ENCODE measurements around the gene TCAP. TPM values are rescaled to one million over a fixed set of nuclear protein-coding genes. Genes with fewer than 3 reads are reported as not detected.

The TCAP gene
- polyA plus RNA-seq, 1 of the 3 experiments (the other 2 are of a cell fraction): 0.43 TPM

DNA sequence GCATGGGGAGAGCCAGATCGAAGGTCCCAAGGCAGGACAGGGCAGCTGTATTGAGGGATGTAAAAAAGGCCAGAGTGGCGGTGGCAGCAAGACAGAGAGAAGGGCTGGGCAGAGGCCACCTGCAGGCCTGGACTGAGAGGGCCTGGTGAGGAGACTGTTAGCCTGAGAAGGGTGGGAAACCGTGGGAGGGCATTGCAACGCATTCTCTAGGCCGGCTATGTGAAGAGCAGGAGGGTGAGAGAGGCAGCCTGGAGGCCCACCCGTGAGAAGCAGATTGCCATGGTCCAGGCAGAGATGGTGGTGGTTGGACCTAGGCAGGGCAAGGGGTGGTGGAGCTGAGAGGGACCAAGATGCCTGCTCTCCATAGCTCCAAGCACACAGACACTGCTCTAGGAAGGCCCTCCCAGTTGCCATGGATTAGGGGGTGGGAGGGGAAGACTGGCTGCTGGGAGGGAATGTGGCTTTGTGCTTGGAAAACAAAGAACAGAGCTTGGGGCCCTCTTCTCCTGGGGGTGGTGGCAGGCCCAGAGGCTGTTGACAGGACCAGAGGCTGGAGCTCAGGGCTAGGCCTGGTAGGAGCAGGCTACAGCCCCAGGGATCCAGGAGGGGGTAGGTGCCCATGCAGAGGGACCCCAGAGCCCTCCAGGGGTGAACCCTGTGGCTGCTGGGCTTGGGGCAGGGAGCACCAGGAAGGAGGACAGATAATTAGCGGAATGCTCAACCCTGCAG, 12.4 kb upstream of the TCAP start:
- H3K9ac ChIP-seq: no peak overlapping the region
- no peak overlapping the region for H2AFZ ChIP-seq (ENCODE audit: low read depth)
- no peaks in the 10 kb centered on the region for H3K9me2 ChIP-seq
- H3K27ac ChIP-seq (ENCODE audit: low read depth in 2 of 2, low read length in 1 of 2): no peak overlapping the region; a peak in 1 of 4 replicates
- peaks cover 7% of the 10 kb centered on the region; the same call in 1 of the 2 replicates for H4K20me1 ChIP-seq (ENCODE audit: insufficient read depth)
- TF ChIP-seq FOXJ3 (CRISPR knock-in tag; IDR thresholded peaks at IDR 0.05): no peak
- TF ChIP-seq TCF12 (IDR thresholded peaks at IDR 0.05): no peak
- TF ChIP-seq, protein P1, sequence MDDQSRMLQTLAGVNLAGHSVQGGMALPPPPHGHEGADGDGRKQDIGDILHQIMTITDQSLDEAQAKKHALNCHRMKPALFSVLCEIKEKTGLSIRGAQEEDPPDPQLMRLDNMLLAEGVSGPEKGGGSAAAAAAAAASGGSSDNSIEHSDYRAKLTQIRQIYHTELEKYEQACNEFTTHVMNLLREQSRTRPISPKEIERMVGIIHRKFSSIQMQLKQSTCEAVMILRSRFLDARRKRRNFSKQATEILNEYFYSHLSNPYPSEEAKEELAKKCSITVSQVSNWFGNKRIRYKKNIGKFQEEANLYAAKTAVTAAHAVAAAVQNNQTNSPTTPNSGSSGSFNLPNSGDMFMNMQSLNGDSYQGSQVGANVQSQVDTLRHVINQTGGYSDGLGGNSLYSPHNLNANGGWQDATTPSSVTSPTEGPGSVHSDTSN (IDR thresholded peaks at IDR 0.05): no peak
- TF ChIP-seq IRF3 (IDR thresholded peaks at IDR 0.05; ENCODE audit: low read depth, low read length): no peak
- TF ChIP-seq GABPA (IDR thresholded peaks at IDR 0.05; ENCODE audit: low read depth): no peak
- DNase-seq: no peak
- POLR2A ChIA-PET: interaction anchor here (0.7 kb wide), 1 partner anchor 14 kb away, joined by 3 read pairs; no protein-coding TSS in a partner anchor
- H3K27me3 ChIP-seq (ENCODE audit: insufficient read depth): no peaks in the 10 kb centered on the region
- H3F3A ChIP-seq (replicated peaks; ENCODE audit: insufficient read depth): no peaks in the 10 kb centered on the region
- CTCF ChIA-PET: interaction anchor here (1.0 to 7.6 kb wide), 8 partner anchors 12 to 112 kb away, joined by 3 to 149 read pairs (median 9); partner anchors contain the start of genes PNMT, PPP1R1B, STARD3 and TCAP
- no peak overlapping the region for H3K4me3 ChIP-seq (ENCODE audit: low read depth in 2 of 2, low read length in 1 of 2)
- peaks cover 0 to 5% of the 10 kb centered on the region in 2 experiments for H3K36me3 ChIP-seq (replicated peaks in 1 of 2; ENCODE audit: control insufficient read depth in 1 of 2, insufficient read depth in 2 of 2, low read length in 1 of 2)
- WGBS (ENCODE audit: low lambda C conversion rate): 78% methylated on average over 6 of the region's 7 CpGs
- H3K9me3 ChIP-seq: no peaks in the 10 kb centered on the region
- H3K4me1 ChIP-seq (ENCODE audit: control insufficient read depth in 1 of 2, insufficient read depth in 2 of 2, low read depth in 1 of 2, low read length in 1 of 2): peaks cover 0 to 4% of the 10 kb centered on the region in 2 experiments; a peak in 1 of 4 replicates
- peaks cover 9% of the 10 kb centered on the region; the same call in 1 of the 2 replicates for H3K79me2 ChIP-seq (ENCODE audit: insufficient read depth)
- H3K4me2 ChIP-seq: no peak overlapping the region

DNA sequence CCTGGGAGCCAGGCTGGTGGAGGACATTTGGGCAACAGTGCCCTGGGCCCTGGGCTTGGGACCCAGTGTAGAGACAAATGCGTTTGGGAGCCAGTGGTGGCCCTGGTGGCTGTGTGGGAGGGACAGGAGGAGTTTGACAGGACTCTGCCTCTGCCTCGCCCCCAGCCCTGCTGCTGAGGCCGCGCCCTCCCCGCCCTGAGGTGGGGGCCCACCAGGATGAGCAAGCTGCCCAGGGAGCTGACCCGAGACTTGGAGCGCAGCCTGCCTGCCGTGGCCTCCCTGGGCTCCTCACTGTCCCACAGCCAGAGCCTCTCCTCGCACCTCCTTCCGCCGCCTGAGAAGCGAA, 11.9 kb upstream of the TCAP start:
- Histone ChIP-seq H3K9me2 (no peaks in the 10 kb centered on the region), H3K36me3 (replicated peaks in 1 of 2; ENCODE audit: control insufficient read depth in 1 of 2, insufficient read depth in 2 of 2, low read length in 1 of 2) (peaks cover 0 to 11% of the 10 kb centered on the region in 2 experiments), H3K79me2 (ENCODE audit: insufficient read depth) (peaks cover 9% of the 10 kb centered on the region; the same call in 1 of the 2 replicates), H4K20me1 (ENCODE audit: insufficient read depth) (peaks cover 7% of the 10 kb centered on the region; the same call in 1 of the 2 replicates), H3K4me1 (ENCODE audit: control insufficient read depth in 1 of 2, insufficient read depth in 2 of 2, low read depth in 1 of 2, low read length in 1 of 2) (peaks cover 0 to 4% of the 10 kb centered on the region in 2 experiments; a peak in 1 of 4 replicates), H3K27ac (ENCODE audit: low read depth in 2 of 2, low read length in 1 of 2) (no peak overlapping the region; a peak in 1 of 4 replicates), H3K4me3 (ENCODE audit: low read depth in 2 of 2, low read length in 1 of 2) (no peak overlapping the region), H2AFZ (ENCODE audit: low read depth) (no peak overlapping the region), H3F3A (replicated peaks; ENCODE audit: insufficient read depth) (no peaks in the 10 kb centered on the region), H3K27me3 (ENCODE audit: insufficient read depth) (no peaks in the 10 kb centered on the region), H3K4me2 (no peak overlapping the region), H3K9ac (no peak overlapping the region), H3K9me3 (no peaks in the 10 kb centered on the region)
- TF ChIP-seq GATA2 (CRISPR knock-in tag; IDR thresholded peaks at IDR 0.05): no peak
- TF ChIP-seq TCF12 (IDR thresholded peaks at IDR 0.05): no peak
- TF ChIP-seq MEF2A (IDR thresholded peaks at IDR 0.05; ENCODE audit: borderline replicate concordance, low read depth): no peak
- no peak for TF ChIP-seq RXRA (IDR thresholded peaks at IDR 0.05; ENCODE audit: borderline replicate concordance, low read depth)
- TF ChIP-seq CHD2 (IDR thresholded peaks at IDR 0.05; ENCODE audit: low read length, partially characterized antibody): no peak
- no peak for TF ChIP-seq TEAD4 (IDR thresholded peaks at IDR 0.05; ENCODE audit: borderline replicate concordance, insufficient read depth)
- ChIA-PET POLR2A (no interaction called here), CTCF (interaction anchor here (0.7 to 7.6 kb wide), 22 partner anchors 12 to 373 kb away, joined by 3 to 149 read pairs (median 5); partner anchors contain the start of genes PGAP3, PNMT, PPP1R1B and STARD3)
- no peak for DNase-seq
- 81% methylated on average over 6 of the region's 12 CpGs for WGBS (ENCODE audit: low lambda C conversion rate)

Data from SK-N-SH (cell line).